ENCODE data around the gene ADGRG6. TPM values are rescaled to one million over a fixed set of nuclear protein-coding genes. Genes with fewer than 3 reads are reported as not detected.

ADGRG6 gene
- total and polyA plus RNA-seq, 10 donors, result 0.24 to 29.0 (median 15.4) TPM

- TF ChIP-seq POLR2AphosphoS5 (IDR thresholded peaks at IDR 0.05) (no peak), POLR2A (IDR thresholded peaks at IDR 0.05) (no peak)
- TF ChIP-seq, protein P1, sequence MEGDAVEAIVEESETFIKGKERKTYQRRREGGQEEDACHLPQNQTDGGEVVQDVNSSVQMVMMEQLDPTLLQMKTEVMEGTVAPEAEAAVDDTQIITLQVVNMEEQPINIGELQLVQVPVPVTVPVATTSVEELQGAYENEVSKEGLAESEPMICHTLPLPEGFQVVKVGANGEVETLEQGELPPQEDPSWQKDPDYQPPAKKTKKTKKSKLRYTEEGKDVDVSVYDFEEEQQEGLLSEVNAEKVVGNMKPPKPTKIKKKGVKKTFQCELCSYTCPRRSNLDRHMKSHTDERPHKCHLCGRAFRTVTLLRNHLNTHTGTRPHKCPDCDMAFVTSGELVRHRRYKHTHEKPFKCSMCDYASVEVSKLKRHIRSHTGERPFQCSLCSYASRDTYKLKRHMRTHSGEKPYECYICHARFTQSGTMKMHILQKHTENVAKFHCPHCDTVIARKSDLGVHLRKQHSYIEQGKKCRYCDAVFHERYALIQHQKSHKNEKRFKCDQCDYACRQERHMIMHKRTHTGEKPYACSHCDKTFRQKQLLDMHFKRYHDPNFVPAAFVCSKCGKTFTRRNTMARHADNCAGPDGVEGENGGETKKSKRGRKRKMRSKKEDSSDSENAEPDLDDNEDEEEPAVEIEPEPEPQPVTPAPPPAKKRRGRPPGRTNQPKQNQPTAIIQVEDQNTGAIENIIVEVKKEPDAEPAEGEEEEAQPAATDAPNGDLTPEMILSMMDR (IDR thresholded peaks at IDR 0.05 in 8 of 11, conservative IDR thresholded peaks at IDR 0.05 in 3 of 11), result no peak
- intact Hi-C loops (cut with DNase I; ENCODE audit: low total_unique reads), result no loop called here
- no peaks in the 10 kb centered on the region for H3K27me3 ChIP-seq (replicated peaks in 1 of 7)
- no peaks in the 10 kb centered on the region for H3K4me1 ChIP-seq
- H3K36me3 ChIP-seq, result no peaks in the 10 kb centered on the region
- no peak overlapping the region for H3K27ac ChIP-seq
- no peak overlapping the region for H3K4me3 ChIP-seq
- DNase-seq, result no peak
- H3K9me3 ChIP-seq, result no peaks in the 10 kb centered on the region
Measured at GRCh38 chr6:142413111-142413510, 111.3 kb downstream of the ADGRG6 start.

DNA sequence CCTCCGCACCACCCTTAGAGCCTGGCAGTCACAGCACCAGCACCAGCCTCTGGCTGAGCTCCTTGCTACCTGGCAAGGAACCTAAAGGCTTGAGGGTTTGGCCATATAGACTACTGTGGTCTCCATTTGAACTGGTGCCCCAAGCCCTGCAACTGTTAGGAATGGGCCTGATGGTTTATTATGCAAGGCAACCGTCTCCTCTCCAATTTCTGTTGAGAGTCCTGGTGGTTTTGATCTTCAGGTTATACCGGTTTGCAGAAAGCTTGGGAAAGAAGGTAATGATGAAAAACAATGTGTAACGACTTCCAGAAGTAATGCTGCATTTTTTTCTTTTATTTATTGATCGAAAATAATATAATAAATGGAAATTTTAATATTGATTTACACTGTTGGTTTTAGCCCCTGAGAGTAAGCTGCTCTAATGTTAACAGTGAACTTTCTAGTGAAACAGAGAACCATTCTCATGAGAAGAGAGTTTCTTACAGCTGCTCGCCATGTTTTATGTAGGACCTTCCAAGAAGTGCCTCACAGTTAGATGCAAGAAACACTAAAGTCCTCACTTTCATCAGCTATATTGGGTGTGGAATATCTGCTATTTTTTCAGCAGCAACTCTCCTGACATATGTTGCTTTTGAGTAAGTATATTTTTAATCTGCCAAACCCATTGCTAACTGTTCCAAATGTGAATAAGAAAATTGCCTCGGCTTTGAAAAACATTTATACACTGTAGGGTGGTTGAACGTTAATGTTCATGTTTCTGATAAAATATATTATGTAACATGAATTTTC, 112.8 kb downstream of the ADGRG6 start:
- intact Hi-C loops (cut with DNase I; ENCODE audit: low total_unique reads), result no loop called here
- Histone ChIP-seq H3K4me1 (no peaks in the 10 kb centered on the region), H3K36me3 (no peaks in the 10 kb centered on the region), H3K9me3 (no peaks in the 10 kb centered on the region), H3K27ac (no peak overlapping the region), H3K27me3 (replicated peaks in 1 of 7) (no peaks in the 10 kb centered on the region), H3K4me3 (no peak overlapping the region)
- DNase-seq, result no peak
- no peak for TF ChIP-seq POLR2A (IDR thresholded peaks at IDR 0.05)
- TF ChIP-seq, protein P1 (IDR thresholded peaks at IDR 0.05 in 8 of 11, conservative IDR thresholded peaks at IDR 0.05 in 3 of 11), result no peak
- no peak for TF ChIP-seq POLR2AphosphoS5 (IDR thresholded peaks at IDR 0.05)
- 86 to 95% (median 91%) methylated on average over 8 of the region's 8 CpGs for WGBS, 5 donors

DNA sequence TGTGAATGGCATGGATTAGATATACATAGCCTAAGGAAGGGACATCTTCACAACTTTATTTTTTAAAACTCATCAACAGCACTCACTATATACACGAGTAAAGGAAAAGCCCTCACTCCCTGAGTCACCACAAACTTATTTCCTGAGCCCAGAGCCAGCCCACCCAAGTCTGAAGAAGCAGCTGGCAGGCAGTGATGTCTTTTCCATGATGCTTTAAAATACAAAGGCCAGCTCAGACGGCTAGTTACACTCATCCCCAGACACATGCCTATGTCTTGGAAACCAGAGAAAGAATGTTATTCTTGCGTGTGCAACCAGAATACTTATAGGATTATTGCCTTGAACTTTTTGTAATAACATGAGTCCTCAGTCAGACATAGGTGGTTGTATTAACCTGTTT, 114.4 kb downstream of the ADGRG6 start:
- no peak for TF ChIP-seq POLR2A (IDR thresholded peaks at IDR 0.05)
- TF ChIP-seq POLR2AphosphoS5 (IDR thresholded peaks at IDR 0.05), result no peak
- TF ChIP-seq, protein P1 (IDR thresholded peaks at IDR 0.05 in 8 of 11, conservative IDR thresholded peaks at IDR 0.05 in 3 of 11), result no peak
- intact Hi-C loops (cut with DNase I; ENCODE audit: low total_unique reads), result no loop called here
- WGBS, 5 donors, result 55 to 69% (median 63%) methylated on average over 3 of the region's 3 CpGs
- no peak for DNase-seq
- H3K36me3 ChIP-seq, result no peaks in the 10 kb centered on the region
- no peaks in the 10 kb centered on the region for H3K27me3 ChIP-seq (replicated peaks in 1 of 7)
- H3K4me3 ChIP-seq, result no peak overlapping the region
- no peak overlapping the region for H3K27ac ChIP-seq
- no peaks in the 10 kb centered on the region for H3K4me1 ChIP-seq
- no peaks in the 10 kb centered on the region for H3K9me3 ChIP-seq

DNA sequence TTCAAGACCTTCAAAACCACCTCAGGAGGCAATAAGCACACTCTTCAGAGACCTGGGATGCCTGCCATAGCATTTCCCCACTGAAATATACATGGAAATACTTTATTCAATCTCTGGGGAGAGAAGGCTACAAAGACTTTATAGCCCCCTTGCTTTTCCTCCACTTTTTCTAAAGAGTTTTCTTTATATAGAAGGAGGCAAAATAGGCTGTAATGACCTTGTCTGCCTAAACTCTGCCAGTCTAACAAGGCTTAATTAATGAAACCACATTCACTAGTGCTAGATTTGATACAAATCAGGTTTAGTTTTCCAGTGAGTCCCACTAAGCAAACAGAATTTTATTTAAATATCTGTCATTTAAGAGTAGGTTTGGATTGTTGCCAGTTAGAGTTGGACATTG, 114.9 kb downstream of the ADGRG6 start:
- DNase-seq, result no peak
- TF ChIP-seq, protein P1 (IDR thresholded peaks at IDR 0.05 in 8 of 11, conservative IDR thresholded peaks at IDR 0.05 in 3 of 11), result no peak
- no peak for TF ChIP-seq POLR2AphosphoS5 (IDR thresholded peaks at IDR 0.05)
- no peak for TF ChIP-seq POLR2A (IDR thresholded peaks at IDR 0.05)
- no peaks in the 10 kb centered on the region for H3K9me3 ChIP-seq
- H3K27me3 ChIP-seq (replicated peaks in 1 of 7), result no peaks in the 10 kb centered on the region
- no peaks in the 10 kb centered on the region for H3K36me3 ChIP-seq
- no peaks in the 10 kb centered on the region for H3K4me1 ChIP-seq
- no peak overlapping the region for H3K27ac ChIP-seq
- intact Hi-C loops (cut with DNase I; ENCODE audit: low total_unique reads), result no loop called here
- H3K4me3 ChIP-seq, result no peak overlapping the region
